Small intestine (tissue), 7 donors: ENCODE measurements around the gene CCDC141. TPM values are rescaled to one million over a fixed set of nuclear protein-coding genes. Genes with fewer than 3 reads are reported as not detected.

Experiments
- DNase-seq, 2 donors: peaks; one replicate each; pipeline versions ENCODE4 v3.0.0 to v3.0.0-alpha.2; 2013
- FAIRE-seq: peaks from 2 replicates; lab custom pipeline; 2012; peaks lifted over from hg19 to GRCh38; lab: Jason Lieb, UNC
- H3K27ac ChIP-seq, 3 donors: one replicate each; pipeline ENCODE4 v1.5.1; 2013; ENCODE audit warnings: low read length in 2 of 3, mild to moderate bottlenecking in 2 of 3, control low read depth in 1 of 3, inconsistent platforms in 1 of 3, low read depth in 1 of 3, moderate library complexity in 1 of 3
- H3K27me3 ChIP-seq, 3 donors: one replicate each; pipeline ENCODE4 v1.6.1; 2013; ENCODE audit warnings: low read length in 3 of 3, inconsistent platforms in 1 of 3; ENCODE audit not compliant: control insufficient read depth in 3 of 3, insufficient read depth in 3 of 3
- H3K36me3 ChIP-seq, 3 donors: one replicate each; pipeline ENCODE4 v1.6.1; 2013; ENCODE audit warnings: low read length in 3 of 3, inconsistent platforms in 1 of 3, low read depth in 1 of 3, mild to moderate bottlenecking in 1 of 3, moderate library complexity in 1 of 3; ENCODE audit not compliant: control insufficient read depth in 3 of 3, insufficient read depth in 2 of 3
- H3K4me1 ChIP-seq, 3 donors: one replicate each; pipeline ENCODE4 v1.6.1; 2013; ENCODE audit warnings: low read length in 2 of 3, inconsistent platforms in 1 of 3, low read depth in 1 of 3, mild to moderate bottlenecking in 1 of 3, moderate library complexity in 1 of 3; ENCODE audit not compliant: control insufficient read depth in 3 of 3, insufficient read depth in 2 of 3
- H3K4me3 ChIP-seq, 3 donors: one replicate each; pipeline ENCODE4 v1.5.1; 2013; ENCODE audit warnings: low read length in 3 of 3, control low read depth in 1 of 3, inconsistent platforms in 1 of 3, low read depth in 1 of 3, mild to moderate bottlenecking in 1 of 3, moderate library complexity in 1 of 3
- H3K9me3 ChIP-seq, 2 donors: one replicate each; pipeline ENCODE4 v1.6.1; 2013; ENCODE audit warnings: low read depth in 1 of 2, low read length in 1 of 2; ENCODE audit not compliant: control insufficient read depth in 2 of 2, insufficient read depth in 1 of 2
- WGBS, 3 donors: extraction: QIAGEN DNeasy Blood & Tissue Kit; methylation state at CpG; one replicate each; pipeline ENCODE4 v1.1.7; 2013; 5-methylcytosine and 5-hydroxymethylcytosine counted together
- polyA plus RNA-seq, 4 donors: library from polyadenylated mRNA; stranded (reverse) in 3 of 4; unstranded in 1 of 4; fragments of 200-250 nt in 3 of 4; fragments of 120-200 nt in 1 of 4; gene quantifications; one replicate each; pipeline versions ENCODE4 v1.2.1 to v1.2.3, GENCODE V29; 2013
- donor health status: healthy with polysubstance abuse.
- donor health status: control.
- donor health status: control.
- donor health status: Bipolar disorder and iron deficiency.
- donor health status: healthy.

The CCDC141 gene
- polyA plus RNA-seq, 4 donors, result 0.27 to 2.5 (median 0.27) TPM; not detected in 1

DNA sequence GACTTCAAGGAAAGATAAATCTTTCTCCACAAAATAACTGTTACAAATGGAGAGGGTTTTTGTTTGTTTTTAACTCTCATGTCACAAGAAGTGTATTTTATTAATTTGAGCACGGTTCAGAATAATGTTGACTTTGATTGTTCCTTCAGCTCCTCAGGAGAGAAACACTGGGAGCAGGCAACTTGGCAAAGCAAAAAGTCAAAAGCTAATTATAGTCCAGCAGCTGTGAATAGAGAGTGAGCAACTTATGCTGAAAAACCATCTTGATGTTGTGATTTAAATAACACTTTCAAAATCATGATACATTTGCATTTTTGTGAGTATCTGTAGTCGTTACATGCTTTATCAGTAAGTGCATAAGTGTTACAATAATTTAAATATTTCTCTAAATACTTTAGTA is 205.2 kb downstream of the CCDC141 start:
- no peak for FAIRE-seq
- Histone ChIP-seq H3K4me1 (no peaks in the 10 kb centered on the region), H3K27me3 (no peaks in the 10 kb centered on the region), H3K4me3 (no peak overlapping the region), H3K9me3 (no peaks in the 10 kb centered on the region), H3K27ac (no peak overlapping the region), H3K36me3 (no peaks in the 10 kb centered on the region)
- DNase-seq, result no peak
- 61 to 67% (median 65%) methylated on average over 2 of the region's 2 CpGs for WGBS, 3 donors

DNA sequence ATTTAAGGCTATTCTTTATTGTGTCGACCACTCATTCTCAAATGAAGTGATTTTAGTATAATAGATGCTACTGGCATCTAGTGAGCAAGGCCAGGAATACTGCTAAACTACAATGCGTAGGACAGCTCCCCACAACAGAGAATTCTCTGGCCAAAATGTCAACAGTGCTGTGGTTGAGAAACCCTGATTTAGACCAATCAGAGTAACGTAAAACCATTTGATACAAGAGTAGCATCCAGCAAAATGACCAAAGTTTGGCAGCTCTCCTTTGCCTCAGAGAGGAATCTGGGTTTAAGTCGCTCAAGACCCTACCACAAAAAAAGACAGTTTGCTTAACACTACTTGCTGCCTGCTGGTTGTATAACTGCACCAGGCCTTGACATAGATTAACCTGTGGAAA is 205.7 kb downstream of the CCDC141 start:
- FAIRE-seq, result no peak
- H3K27ac ChIP-seq, result no peak overlapping the region
- H3K9me3 ChIP-seq, result no peaks in the 10 kb centered on the region
- no peaks in the 10 kb centered on the region for H3K4me1 ChIP-seq
- 73 to 74% (median 74%) methylated on average over 4 of the region's 4 CpGs for WGBS, 3 donors
- no peaks in the 10 kb centered on the region for H3K27me3 ChIP-seq
- no peak overlapping the region for H3K4me3 ChIP-seq
- H3K36me3 ChIP-seq, result no peaks in the 10 kb centered on the region
- DNase-seq, result no peak

DNA sequence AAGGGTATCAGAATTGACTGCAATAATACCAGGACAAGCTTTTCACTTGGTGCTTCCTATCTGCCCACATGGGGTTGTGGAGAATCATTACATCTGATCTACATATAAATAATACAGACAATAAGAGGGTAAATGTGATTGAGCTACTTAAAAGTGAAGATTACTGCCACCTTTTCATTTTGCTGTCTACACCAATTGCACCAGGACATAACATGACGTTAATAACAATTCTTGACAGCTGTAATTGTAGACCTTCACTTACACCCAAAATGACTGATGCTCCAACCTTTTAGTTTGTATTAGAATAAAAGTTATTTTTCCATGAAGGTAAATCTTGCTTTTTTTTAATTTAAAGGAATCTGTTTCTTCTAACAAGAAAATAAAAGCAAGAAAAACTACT is 206.2 kb downstream of the CCDC141 start:
- H3K27me3 ChIP-seq, result no peaks in the 10 kb centered on the region
- no peak for FAIRE-seq
- H3K9me3 ChIP-seq, result no peaks in the 10 kb centered on the region
- no peaks in the 10 kb centered on the region for H3K36me3 ChIP-seq
- 84 to 88% (median 85%) methylated on average over 1 of the region's 1 CpG for WGBS, 3 donors
- H3K4me1 ChIP-seq, result no peaks in the 10 kb centered on the region
- no peak overlapping the region for H3K27ac ChIP-seq
- DNase-seq, result no peak
- no peak overlapping the region for H3K4me3 ChIP-seq

DNA sequence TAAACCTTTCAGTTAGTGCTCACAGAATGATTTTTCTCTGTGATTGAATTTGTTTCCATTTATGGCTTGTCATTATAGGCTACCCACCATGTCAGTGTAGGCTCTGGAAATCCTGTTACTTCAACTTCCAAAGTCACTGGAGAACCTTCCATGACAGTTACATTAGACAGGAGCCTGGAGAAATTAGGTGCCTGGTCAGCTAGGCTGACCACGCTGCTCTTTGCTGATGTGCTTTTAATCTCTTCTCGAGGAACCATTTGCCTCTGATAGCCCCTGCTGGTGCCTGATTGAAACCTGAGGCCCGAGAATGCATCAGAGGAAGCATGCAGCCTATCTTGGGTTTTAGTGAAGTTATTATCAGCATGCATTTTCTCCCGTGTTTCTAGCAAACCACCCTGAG is 213.1 kb downstream of the CCDC141 start:
- Histone ChIP-seq H3K9me3 (no peaks in the 10 kb centered on the region), H3K27ac (no peak overlapping the region), H3K4me3 (no peak overlapping the region), H3K36me3 (no peaks in the 10 kb centered on the region), H3K27me3 (no peaks in the 10 kb centered on the region), H3K4me1 (no peaks in the 10 kb centered on the region)
- DNase-seq (no peak), FAIRE-seq (no peak)
- WGBS, 3 donors, result 41 to 59% (median 48%) methylated on average over 4 of the region's 4 CpGs

DNA sequence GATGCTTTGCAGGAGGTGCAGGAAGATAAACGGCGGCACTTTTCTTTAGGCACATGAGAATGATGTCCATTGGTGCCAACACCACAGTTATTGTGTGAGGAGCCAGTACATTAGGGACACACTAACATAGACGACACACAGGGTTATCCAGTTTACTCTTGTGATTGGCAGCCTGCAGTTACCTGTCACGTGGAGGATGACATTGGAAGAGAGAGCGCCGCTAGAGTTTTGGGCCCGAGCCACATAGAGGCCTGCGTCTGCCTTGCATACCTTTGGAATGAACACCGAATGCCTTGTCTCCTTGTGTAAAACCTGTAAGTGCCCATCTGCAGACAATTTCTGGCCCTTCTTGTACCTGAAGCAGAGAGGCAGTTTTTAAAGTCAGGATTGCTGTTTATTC is 215.9 kb downstream of the CCDC141 start:
- DNase-seq, result no peak
- no peaks in the 10 kb centered on the region for H3K27me3 ChIP-seq
- no peaks in the 10 kb centered on the region for H3K9me3 ChIP-seq
- H3K4me3 ChIP-seq, result no peak overlapping the region
- no peak overlapping the region for H3K27ac ChIP-seq
- 79 to 95% (median 86%) methylated on average over 9 of the region's 9 CpGs for WGBS, 3 donors
- FAIRE-seq, result no peak
- no peaks in the 10 kb centered on the region for H3K36me3 ChIP-seq
- no peaks in the 10 kb centered on the region for H3K4me1 ChIP-seq

DNA sequence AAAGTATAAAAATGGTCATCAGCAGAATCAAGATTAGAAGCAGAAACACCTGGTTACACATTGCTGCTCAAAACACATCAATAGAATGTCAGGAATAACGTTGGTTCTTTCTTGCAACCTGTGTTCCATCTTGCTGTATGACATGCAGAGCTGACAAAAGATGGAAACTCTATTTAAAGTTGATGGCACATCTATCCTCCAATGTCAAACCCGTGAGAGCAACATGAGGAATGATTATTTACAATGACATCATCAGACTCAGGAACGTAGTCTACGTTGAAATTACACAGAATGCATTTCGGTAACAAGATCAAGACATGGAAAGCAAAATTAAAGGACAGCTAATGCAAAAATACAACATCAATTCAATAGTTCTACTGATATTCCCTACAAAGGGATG is 216.6 kb downstream of the CCDC141 start:
- H3K4me1 ChIP-seq, result no peaks in the 10 kb centered on the region
- no peaks in the 10 kb centered on the region for H3K27me3 ChIP-seq
- no peak overlapping the region for H3K27ac ChIP-seq
- no peak for DNase-seq
- H3K9me3 ChIP-seq, result no peaks in the 10 kb centered on the region
- FAIRE-seq, result no peak
- 74 to 76% (median 74%) methylated on average over 5 of the region's 5 CpGs for WGBS, 3 donors
- H3K36me3 ChIP-seq, result no peaks in the 10 kb centered on the region
- no peak overlapping the region for H3K4me3 ChIP-seq

DNA sequence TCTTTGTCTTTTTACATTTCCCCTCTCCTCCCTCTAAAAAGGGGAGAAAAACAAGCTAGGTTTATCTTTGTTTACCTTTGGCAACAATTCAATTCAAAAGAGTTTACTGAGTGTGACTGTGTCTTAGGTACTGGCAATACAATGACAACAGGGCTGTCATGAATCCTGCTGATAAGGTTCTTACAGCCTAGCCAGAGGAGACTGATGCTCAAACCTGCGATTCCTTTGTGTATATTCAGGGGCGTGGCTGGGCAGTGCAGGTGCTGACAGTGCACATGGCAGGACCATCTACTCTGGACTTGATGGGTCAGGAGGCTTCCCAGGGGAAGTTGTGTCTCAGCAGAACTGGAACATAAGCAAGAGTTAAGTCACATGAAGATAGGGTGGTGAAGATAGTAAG is 219.5 kb downstream of the CCDC141 start:
- H3K4me3 ChIP-seq, result no peak overlapping the region
- FAIRE-seq, result no peak
- no peak overlapping the region for H3K27ac ChIP-seq
- WGBS, 3 donors, result 39 to 71% (median 41%) methylated on average over 2 of the region's 2 CpGs
- no peaks in the 10 kb centered on the region for H3K36me3 ChIP-seq
- DNase-seq, result peak in 1 of 2 donors; percentile 8
- no peaks in the 10 kb centered on the region for H3K9me3 ChIP-seq
- no peaks in the 10 kb centered on the region for H3K4me1 ChIP-seq
- H3K27me3 ChIP-seq, result no peaks in the 10 kb centered on the region

DNA sequence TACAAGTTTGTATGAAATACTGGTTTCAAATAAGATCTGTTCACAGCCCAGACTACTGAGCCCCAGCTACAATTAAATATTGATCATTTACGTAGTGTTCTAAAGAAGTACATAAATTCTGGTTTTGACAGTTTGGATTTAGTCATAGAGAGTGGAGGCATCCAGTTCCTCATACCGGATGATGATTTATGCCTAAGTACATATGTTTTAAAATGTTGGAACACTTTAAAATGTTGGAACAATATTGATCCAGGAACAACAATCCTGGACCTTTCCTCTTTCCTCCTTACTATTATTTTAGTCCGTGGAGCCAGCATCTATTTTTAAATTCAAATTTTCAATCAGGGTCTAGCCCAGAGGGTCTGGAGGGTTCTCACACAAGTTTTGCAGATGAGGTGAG is 220.0 kb downstream of the CCDC141 start:
- DNase-seq, result no peak
- Histone ChIP-seq H3K4me3 (no peak overlapping the region), H3K4me1 (no peaks in the 10 kb centered on the region), H3K27me3 (no peaks in the 10 kb centered on the region), H3K27ac (no peak overlapping the region), H3K36me3 (no peaks in the 10 kb centered on the region), H3K9me3 (no peaks in the 10 kb centered on the region)
- FAIRE-seq, result no peak
- WGBS, 3 donors, result 73 to 77% (median 74%) methylated on average over 3 of the region's 3 CpGs

DNA sequence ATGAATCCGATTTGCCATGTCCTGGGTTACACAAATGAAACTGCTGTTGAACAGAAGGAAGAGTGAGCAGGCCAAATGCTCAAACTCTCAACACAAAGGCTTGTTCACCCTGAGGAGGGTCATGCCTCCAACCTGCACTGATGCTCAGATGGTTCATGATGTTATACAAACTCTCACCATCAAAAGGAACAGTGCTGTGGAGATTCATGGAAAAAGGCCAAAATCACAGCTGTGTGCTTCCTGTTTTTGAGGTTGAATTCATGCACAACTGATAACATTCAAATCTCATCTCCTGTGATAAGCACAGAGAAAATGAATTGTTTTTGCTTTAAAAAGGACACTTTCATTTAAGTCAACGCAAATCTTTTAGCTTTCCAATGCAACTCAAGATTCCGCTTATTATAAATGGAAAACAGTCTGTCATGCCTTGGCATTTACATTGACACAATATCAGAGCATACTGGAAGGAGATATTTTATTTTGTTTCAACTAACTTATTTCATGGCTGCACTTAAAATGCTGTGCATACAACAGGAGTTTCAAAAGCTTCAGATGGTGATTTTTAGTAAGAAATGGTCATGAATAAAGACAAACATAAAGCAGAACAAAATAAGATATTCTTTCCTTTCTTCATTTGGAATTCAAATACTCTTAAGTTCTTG is 220.5 kb downstream of the CCDC141 start:
- Histone ChIP-seq H3K4me1 (no peaks in the 10 kb centered on the region), H3K27me3 (no peaks in the 10 kb centered on the region), H3K27ac (no peak overlapping the region), H3K4me3 (no peak overlapping the region), H3K9me3 (no peaks in the 10 kb centered on the region), H3K36me3 (no peaks in the 10 kb centered on the region)
- DNase-seq (no peak), FAIRE-seq (no peak)
- WGBS, 3 donors, result 55 to 80% (median 74%) methylated on average over 3 of the region's 3 CpGs
